Measurements from ENCODE around the gene GORASP1. TPM values are rescaled to one million over a fixed set of nuclear protein-coding genes. Genes with fewer than 3 reads are reported as not detected.

The GORASP1 gene
- total and polyA plus RNA-seq, 2 experiments from 2014 or later: 10.3 to 38.3 TPM

- TF ChIP-seq ETS1 (IDR thresholded peaks at IDR 0.05): no peak
Measured at GRCh38 chr3:39122813-39123212, 15.4 kb upstream of the GORASP1 start (continued).

GRCh38 chr3:39121621-39122020 is 14.2 kb upstream of the GORASP1 start:
- peaks cover 2% of the 10 kb centered on the region; the same call in 2 of the 3 replicates for H3K4me1 Mint-ChIP-seq
- H2AFZ ChIP-seq: no peak overlapping the region
- TF ChIP-seq EZH2phosphoT487 (IDR thresholded peaks at IDR 0.05; ENCODE audit: unreplicated experiment) (no peak), ZNF462 (CRISPR knock-in tag; IDR thresholded peaks at IDR 0.05) (no peak), JUNB (IDR thresholded peaks at IDR 0.05; ENCODE audit: unreplicated experiment) (no peak), POLR2AphosphoS5 (IDR thresholded peaks at IDR 0.05; ENCODE audit: low read depth) (no peak), STAT1 (IDR thresholded peaks at IDR 0.05; ENCODE audit: unreplicated experiment) (no peak), CREB1 (CRISPR knock-in tag; IDR thresholded peaks at IDR 0.05; ENCODE audit: low read depth) (no peak), ETS1 (IDR thresholded peaks at IDR 0.05) (no peak), ZNF114 (CRISPR knock-in tag; IDR thresholded peaks at IDR 0.05) (no peak), ZNF331 (CRISPR knock-in tag; IDR thresholded peaks at IDR 0.05; ENCODE audit: low read depth) (no peak), REST (IDR thresholded peaks at IDR 0.05; ENCODE audit: unreplicated experiment) (no peak), EZH2 (IDR thresholded peaks at IDR 0.05; ENCODE audit: low read depth, unreplicated experiment) (no peak), NANOG (IDR thresholded peaks at IDR 0.05; ENCODE audit: borderline replicate concordance) (no peak)

More at GRCh38 chr3:39121621-39122020, 14.2 kb upstream of the GORASP1 start:
- Mint-ChIP-seq H3K27me3 (ENCODE audit: insufficient read depth, low read depth, poor library complexity) (no peaks in the 10 kb centered on the region), H3K9me3 (no peaks in the 10 kb centered on the region), H3K36me3 (ENCODE audit: low read depth) (no peaks in the 10 kb centered on the region; the same call in 2 of the 3 replicates), H3K4me3 (no peak overlapping the region), H3K27ac (no peak overlapping the region)
- H4K20me1 ChIP-seq (replicated peaks; ENCODE audit: insufficient read depth): no peaks in the 10 kb centered on the region
- no peaks in the 10 kb centered on the region for H3K4me1 ChIP-seq (ENCODE audit: insufficient read depth)
- ATAC-seq (no peak), DNase-seq (ENCODE audit: low spot score) (no peak)
- no peaks in the 10 kb centered on the region for H3K79me2 ChIP-seq (replicated peaks; ENCODE audit: insufficient read depth)
- no peak overlapping the region for H3K27ac ChIP-seq (ENCODE audit: low read depth)
- H3K27me3 ChIP-seq (ENCODE audit: insufficient read depth): no peaks in the 10 kb centered on the region
- no peaks in the 10 kb centered on the region for H3F3A ChIP-seq (replicated peaks; ENCODE audit: low read depth)
- H3K36me3 ChIP-seq (ENCODE audit: insufficient read depth): no peaks in the 10 kb centered on the region
- H3K4me3 ChIP-seq: no peak overlapping the region
- H3K9me2 ChIP-seq (ENCODE audit: insufficient read depth): no peaks in the 10 kb centered on the region
- H3K4me2 ChIP-seq: no peak overlapping the region
